ENCODE data around the gene CSTF3.

CSTF3 gene

DNA sequence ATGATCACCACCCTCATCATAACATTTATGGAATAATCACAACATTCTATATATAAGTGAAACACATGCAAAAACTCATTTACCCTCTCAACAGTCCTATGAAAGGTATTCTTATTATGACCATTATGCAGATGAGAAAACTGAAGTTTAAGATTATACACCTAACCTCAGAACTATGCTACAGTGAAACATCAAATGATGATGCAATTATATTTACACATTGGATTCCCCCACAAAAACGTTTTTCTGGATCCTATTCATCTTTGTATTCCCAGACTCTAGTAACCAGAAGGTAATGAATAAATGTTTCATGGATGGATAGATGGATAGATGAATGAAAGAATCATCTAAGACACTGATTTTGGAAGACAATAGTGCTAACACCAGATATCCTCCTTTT lies 67.1 kb downstream of the CSTF3 start:
- Histone ChIP-seq H3K27me3 (ENCODE audit: control insufficient read depth in 1 of 2, insufficient read depth in 2 of 2, low read length in 2 of 2) (no peaks in the 10 kb centered on the region), H3K27ac (ENCODE audit: low read depth, low read length) (no peak overlapping the region), H3K4me1 (ENCODE audit: control insufficient read depth in 1 of 2, insufficient read depth in 2 of 2, low read length in 2 of 2) (no peaks in the 10 kb centered on the region), H3K4me3 (ENCODE audit: low read depth in 1 of 2, low read length in 2 of 2) (no peak overlapping the region), H3K9me3 (ENCODE audit: control insufficient read depth in 1 of 2, low read length in 2 of 2) (no peaks in the 10 kb centered on the region), H3K9ac (ENCODE audit: low read depth in 1 of 2, low read length in 2 of 2) (no peak overlapping the region), H3K36me3 (ENCODE audit: control insufficient read depth in 1 of 2, insufficient read depth in 2 of 2, low read length in 2 of 2) (peaks cover 14 to 37% of the 10 kb centered on the region in 2 donors)

GRCh38 chr11:33089776-33090175 lies 71.5 kb downstream of the CSTF3 start:
- Histone ChIP-seq H3K27me3 (ENCODE audit: control insufficient read depth in 1 of 2, insufficient read depth in 2 of 2, low read length in 2 of 2) (no peaks in the 10 kb centered on the region), H3K27ac (ENCODE audit: low read depth, low read length) (no peak overlapping the region), H3K36me3 (ENCODE audit: control insufficient read depth in 1 of 2, insufficient read depth in 2 of 2, low read length in 2 of 2) (peaks cover 7 to 22% of the 10 kb centered on the region in 2 donors), H3K9me3 (ENCODE audit: control insufficient read depth in 1 of 2, low read length in 2 of 2) (no peaks in the 10 kb centered on the region), H3K4me3 (ENCODE audit: low read depth in 1 of 2, low read length in 2 of 2) (no peak overlapping the region), H3K4me1 (ENCODE audit: control insufficient read depth in 1 of 2, insufficient read depth in 2 of 2, low read length in 2 of 2) (peaks cover 0 to 8% of the 10 kb centered on the region in 2 donors), H3K9ac (ENCODE audit: low read depth in 1 of 2, low read length in 2 of 2) (no peak overlapping the region)

DNA sequence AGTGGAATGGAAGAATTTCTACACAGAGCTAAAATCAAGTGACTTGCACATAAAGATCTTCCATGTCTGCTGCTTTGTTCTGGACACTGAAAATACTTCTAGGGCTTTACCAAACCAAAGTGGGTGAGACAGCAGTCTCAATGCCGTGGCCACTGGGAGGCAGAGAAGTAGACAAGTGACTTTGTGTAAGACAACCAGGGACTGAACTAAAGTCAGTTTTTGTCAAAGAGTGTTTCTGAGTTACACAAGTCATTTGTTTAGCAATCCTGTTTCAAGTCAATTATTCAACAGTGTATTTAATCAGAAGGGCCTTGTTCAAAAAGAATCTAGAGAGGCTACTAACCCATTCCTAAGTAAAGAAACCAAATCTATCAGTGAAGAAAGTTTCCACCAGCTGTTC lies 75.3 kb downstream of the CSTF3 start:
- H3K4me3 ChIP-seq (ENCODE audit: low read depth in 1 of 2, low read length in 2 of 2) = no peak overlapping the region
- no peak overlapping the region for H3K9ac ChIP-seq (ENCODE audit: low read depth in 1 of 2, low read length in 2 of 2)
- no peaks in the 10 kb centered on the region for H3K27me3 ChIP-seq (ENCODE audit: control insufficient read depth in 1 of 2, insufficient read depth in 2 of 2, low read length in 2 of 2)
- H3K9me3 ChIP-seq (ENCODE audit: control insufficient read depth in 1 of 2, low read length in 2 of 2) = no peaks in the 10 kb centered on the region
- peaks cover 11 to 31% of the 10 kb centered on the region in 2 donors for H3K36me3 ChIP-seq (ENCODE audit: control insufficient read depth in 1 of 2, insufficient read depth in 2 of 2, low read length in 2 of 2)
- no peak overlapping the region for H3K27ac ChIP-seq (ENCODE audit: low read depth, low read length)
- peaks cover 0 to 8% of the 10 kb centered on the region in 2 donors for H3K4me1 ChIP-seq (ENCODE audit: control insufficient read depth in 1 of 2, insufficient read depth in 2 of 2, low read length in 2 of 2)

DNA sequence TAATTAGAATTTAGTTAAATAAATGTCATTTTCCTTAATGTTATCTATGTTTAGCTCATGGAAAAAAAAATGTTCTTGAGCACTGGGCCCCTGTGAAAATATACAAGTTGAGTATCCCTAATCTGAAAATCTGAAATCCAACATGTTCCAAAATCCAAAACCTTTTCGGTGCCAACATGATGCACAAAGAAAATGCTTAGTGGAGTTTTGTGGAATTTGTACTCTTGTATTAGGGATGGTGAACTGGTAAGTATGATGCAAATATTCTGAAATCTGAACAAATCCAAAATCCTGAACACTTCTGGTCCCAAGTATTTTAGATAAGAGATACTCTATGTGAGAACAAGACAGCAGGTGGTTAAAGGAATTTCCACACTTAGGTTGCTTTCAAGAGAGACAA lies 77.4 kb downstream of the CSTF3 start:
- Histone ChIP-seq H3K4me1 (ENCODE audit: control insufficient read depth in 1 of 2, insufficient read depth in 2 of 2, low read length in 2 of 2) (peaks cover 0 to 8% of the 10 kb centered on the region in 2 donors), H3K27me3 (ENCODE audit: control insufficient read depth in 1 of 2, insufficient read depth in 2 of 2, low read length in 2 of 2) (no peaks in the 10 kb centered on the region), H3K36me3 (ENCODE audit: control insufficient read depth in 1 of 2, insufficient read depth in 2 of 2, low read length in 2 of 2) (peaks cover 11 to 44% of the 10 kb centered on the region in 2 donors), H3K4me3 (ENCODE audit: low read depth in 1 of 2, low read length in 2 of 2) (no peak overlapping the region), H3K27ac (ENCODE audit: low read depth, low read length) (no peak overlapping the region), H3K9ac (ENCODE audit: low read depth in 1 of 2, low read length in 2 of 2) (no peak overlapping the region), H3K9me3 (ENCODE audit: control insufficient read depth in 1 of 2, low read length in 2 of 2) (no peaks in the 10 kb centered on the region)

DNA sequence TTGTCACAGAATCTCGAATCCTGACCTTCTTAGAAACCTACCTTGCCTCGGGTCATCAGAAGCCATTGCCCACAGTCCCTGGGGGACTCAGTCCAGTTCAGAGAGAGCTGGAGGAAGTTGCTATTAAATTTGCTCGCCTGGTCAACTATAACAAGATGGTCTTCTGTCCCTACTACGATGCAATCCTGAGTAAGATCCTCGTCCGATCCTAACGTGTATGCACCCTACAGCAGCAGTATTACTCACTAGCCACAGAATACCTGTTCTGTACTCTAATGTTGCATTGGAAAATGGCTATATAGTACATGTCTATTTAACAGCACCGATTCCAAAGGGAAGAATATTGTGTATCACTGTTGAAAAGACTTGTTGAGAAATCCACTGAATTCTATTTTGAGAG lies 88.8 kb downstream of the CSTF3 start:
- Histone ChIP-seq H3K27me3 (ENCODE audit: control insufficient read depth in 1 of 2, insufficient read depth in 2 of 2, low read length in 2 of 2) (no peaks in the 10 kb centered on the region), H3K36me3 (ENCODE audit: control insufficient read depth in 1 of 2, insufficient read depth in 2 of 2, low read length in 2 of 2) (peaks cover 14 to 69% of the 10 kb centered on the region in 2 donors), H3K27ac (ENCODE audit: low read depth, low read length) (no peak overlapping the region), H3K9me3 (ENCODE audit: control insufficient read depth in 1 of 2, low read length in 2 of 2) (no peaks in the 10 kb centered on the region), H3K4me3 (ENCODE audit: low read depth in 1 of 2, low read length in 2 of 2) (no peak overlapping the region), H3K4me1 (ENCODE audit: control insufficient read depth in 1 of 2, insufficient read depth in 2 of 2, low read length in 2 of 2) (no peaks in the 10 kb centered on the region), H3K9ac (ENCODE audit: low read depth in 1 of 2, low read length in 2 of 2) (no peak overlapping the region)

DNA sequence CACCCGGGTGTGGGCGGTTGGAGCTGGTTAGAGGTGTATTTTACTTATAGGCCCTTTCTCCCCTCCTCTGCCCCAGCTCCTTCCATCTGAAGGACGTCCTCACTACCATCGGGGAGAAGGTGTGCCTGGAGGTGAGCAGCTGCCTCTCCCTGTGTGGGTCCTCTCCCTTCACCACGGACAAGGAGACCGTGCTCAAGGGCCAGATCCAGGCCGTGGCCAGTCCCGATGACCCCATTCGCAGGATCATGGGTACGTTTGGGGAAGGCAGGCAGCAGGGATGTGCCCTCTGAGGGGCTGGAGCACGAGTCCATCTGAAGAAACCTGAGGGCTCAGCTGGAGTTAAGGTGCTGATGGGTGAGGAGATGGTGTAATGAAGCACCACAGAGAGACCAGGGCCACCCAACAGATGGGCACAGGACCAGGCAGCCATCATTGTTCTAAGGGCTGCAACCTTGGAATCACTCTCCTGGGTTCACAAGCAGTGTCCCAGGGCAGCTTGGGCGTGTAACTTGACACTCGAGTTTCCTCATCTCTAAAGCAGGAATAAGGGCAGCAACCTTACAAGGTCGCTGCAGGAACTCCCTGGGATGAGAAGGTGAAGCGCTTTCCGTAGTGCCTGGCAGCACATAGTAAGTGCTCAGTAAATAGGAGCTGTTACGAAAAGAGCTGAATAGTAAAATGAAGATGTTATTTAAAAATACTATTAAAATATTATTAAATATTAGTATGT lies 92.5 kb downstream of the CSTF3 start:
- Histone ChIP-seq H3K9ac (ENCODE audit: low read depth in 1 of 2, low read length in 2 of 2) (no peak overlapping the region), H3K36me3 (ENCODE audit: control insufficient read depth in 1 of 2, insufficient read depth in 2 of 2, low read length in 2 of 2) (peaks cover 14 to 52% of the 10 kb centered on the region in 2 donors), H3K4me3 (ENCODE audit: low read depth in 1 of 2, low read length in 2 of 2) (no peak overlapping the region), H3K4me1 (ENCODE audit: control insufficient read depth in 1 of 2, insufficient read depth in 2 of 2, low read length in 2 of 2) (peaks cover 0 to 9% of the 10 kb centered on the region in 2 donors), H3K27me3 (ENCODE audit: control insufficient read depth in 1 of 2, insufficient read depth in 2 of 2, low read length in 2 of 2) (no peaks in the 10 kb centered on the region), H3K27ac (ENCODE audit: low read depth, low read length) (no peak overlapping the region), H3K9me3 (ENCODE audit: control insufficient read depth in 1 of 2, low read length in 2 of 2) (no peaks in the 10 kb centered on the region)

- no peak overlapping the region for H3K9ac ChIP-seq (ENCODE audit: low read depth in 1 of 2, low read length in 2 of 2)
- H3K9me3 ChIP-seq (ENCODE audit: control insufficient read depth in 1 of 2, low read length in 2 of 2) = no peaks in the 10 kb centered on the region
- H3K4me1 ChIP-seq (ENCODE audit: control insufficient read depth in 1 of 2, insufficient read depth in 2 of 2, low read length in 2 of 2) = peaks cover 3 to 9% of the 10 kb centered on the region in 2 donors
- H3K4me3 ChIP-seq (ENCODE audit: low read depth in 1 of 2, low read length in 2 of 2) = no peak overlapping the region
- H3K27me3 ChIP-seq (ENCODE audit: control insufficient read depth in 1 of 2, insufficient read depth in 2 of 2, low read length in 2 of 2) = no peaks in the 10 kb centered on the region
- peaks cover 12 to 37% of the 10 kb centered on the region in 2 donors for H3K36me3 ChIP-seq (ENCODE audit: control insufficient read depth in 1 of 2, insufficient read depth in 2 of 2, low read length in 2 of 2)
- no peak overlapping the region for H3K27ac ChIP-seq (ENCODE audit: low read depth, low read length)
Measured at GRCh38 chr11:33067294-33067693, 94.0 kb downstream of the CSTF3 start.

DNA sequence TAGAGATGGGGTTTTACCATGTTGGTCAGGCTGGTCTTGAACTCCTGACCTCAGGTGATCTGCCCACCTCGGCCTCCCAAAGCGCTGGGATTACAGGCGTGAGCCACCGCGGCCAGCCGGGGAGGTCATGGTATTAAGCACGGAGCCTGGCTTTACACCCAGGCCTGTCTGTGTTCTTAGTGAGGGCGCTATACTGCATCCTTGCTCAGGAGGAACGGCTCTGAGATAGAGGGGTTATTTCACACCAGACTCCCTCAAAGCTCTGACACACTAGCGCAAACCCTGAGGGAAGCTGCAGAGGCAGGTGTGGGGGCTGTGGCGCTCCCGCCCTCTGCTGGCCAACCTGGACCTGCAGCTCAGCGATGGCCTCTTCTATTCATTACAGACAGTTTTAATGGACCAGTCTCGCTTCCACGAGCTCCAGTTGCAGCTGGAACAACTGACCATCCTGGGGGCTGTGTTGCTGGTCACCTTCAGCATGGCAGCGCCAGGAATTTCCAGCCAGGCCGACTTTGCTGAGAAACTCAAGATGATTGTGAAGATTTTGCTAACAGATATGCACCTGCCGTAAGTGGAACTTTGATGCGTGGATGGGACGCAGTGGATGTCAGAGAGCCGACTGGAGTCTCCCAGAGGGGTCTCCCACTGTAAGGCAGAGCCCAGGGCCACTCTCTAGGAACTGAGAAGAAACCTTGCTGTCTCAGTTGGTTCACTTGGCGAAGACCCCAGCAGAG lies 95.7 kb downstream of the CSTF3 start:
- H3K9ac ChIP-seq (ENCODE audit: low read depth in 1 of 2, low read length in 2 of 2) = no peak overlapping the region
- H3K9me3 ChIP-seq (ENCODE audit: control insufficient read depth in 1 of 2, low read length in 2 of 2) = no peaks in the 10 kb centered on the region
- H3K27ac ChIP-seq (ENCODE audit: low read depth, low read length) = no peak overlapping the region
- H3K27me3 ChIP-seq (ENCODE audit: control insufficient read depth in 1 of 2, insufficient read depth in 2 of 2, low read length in 2 of 2) = no peaks in the 10 kb centered on the region
- H3K4me3 ChIP-seq (ENCODE audit: low read depth in 1 of 2, low read length in 2 of 2) = no peak overlapping the region
- peaks cover 10 to 18% of the 10 kb centered on the region in 2 donors for H3K4me1 ChIP-seq (ENCODE audit: control insufficient read depth in 1 of 2, insufficient read depth in 2 of 2, low read length in 2 of 2)
- peaks cover 11 to 28% of the 10 kb centered on the region in 2 donors for H3K36me3 ChIP-seq (ENCODE audit: control insufficient read depth in 1 of 2, insufficient read depth in 2 of 2, low read length in 2 of 2)

GRCh38 chr11:33064866-33065265 lies 96.4 kb downstream of the CSTF3 start:
- Histone ChIP-seq H3K9ac (ENCODE audit: low read depth in 1 of 2, low read length in 2 of 2) (no peak overlapping the region), H3K9me3 (ENCODE audit: control insufficient read depth in 1 of 2, low read length in 2 of 2) (no peaks in the 10 kb centered on the region), H3K27ac (ENCODE audit: low read depth, low read length) (no peak overlapping the region), H3K36me3 (ENCODE audit: control insufficient read depth in 1 of 2, insufficient read depth in 2 of 2, low read length in 2 of 2) (peaks cover 11 to 33% of the 10 kb centered on the region in 2 donors), H3K4me3 (ENCODE audit: low read depth in 1 of 2, low read length in 2 of 2) (no peak overlapping the region), H3K4me1 (ENCODE audit: control insufficient read depth in 1 of 2, insufficient read depth in 2 of 2, low read length in 2 of 2) (peaks cover 18 to 21% of the 10 kb centered on the region in 2 donors), H3K27me3 (ENCODE audit: control insufficient read depth in 1 of 2, insufficient read depth in 2 of 2, low read length in 2 of 2) (no peaks in the 10 kb centered on the region)

GRCh38 chr11:33064033-33064825 lies 97.1 kb downstream of the CSTF3 start:
- Histone ChIP-seq H3K4me3 (ENCODE audit: low read depth in 1 of 2, low read length in 2 of 2) (no peak overlapping the region), H3K36me3 (ENCODE audit: control insufficient read depth in 1 of 2, insufficient read depth in 2 of 2, low read length in 2 of 2) (peaks cover 11 to 29% of the 10 kb centered on the region in 2 donors), H3K4me1 (ENCODE audit: control insufficient read depth in 1 of 2, insufficient read depth in 2 of 2, low read length in 2 of 2) (peaks cover 18 to 21% of the 10 kb centered on the region in 2 donors), H3K27ac (ENCODE audit: low read depth, low read length) (no peak overlapping the region), H3K9ac (ENCODE audit: low read depth in 1 of 2, low read length in 2 of 2) (no peak overlapping the region), H3K27me3 (ENCODE audit: control insufficient read depth in 1 of 2, insufficient read depth in 2 of 2, low read length in 2 of 2) (no peaks in the 10 kb centered on the region), H3K9me3 (ENCODE audit: control insufficient read depth in 1 of 2, low read length in 2 of 2) (no peaks in the 10 kb centered on the region)

All from duodenal mucosa (tissue), 2 donors.